K562 (cell line): ENCODE measurements around the gene SF3B3.

Experiments
- ARID1B ChIP-seq: fragments of 450-650 bp; IDR thresholded peaks from 2 replicates; pipeline ENCODE4 v1.6.1; 2016; ENCODE audit warnings: antibody characterized with exemption, mild to moderate bottlenecking, inconsistent platforms
- ATF1 ChIP-seq, 2 experiments: fragments of 450-650 bp in 1 of 2; IDR thresholded peaks; 2 replicates each; pipeline ENCODE4 v1.6.1; 2016; ENCODE audit warnings: missing compliant biosample characterization in 1 of 2, missing genetic modification characterization in 1 of 2
- CHD4 ChIP-seq: fragments of 200-600 bp; sonication (generic); IDR thresholded peaks from 3 replicates; pipeline ENCODE4 v1.6.1; 2012; ENCODE audit warnings: low read depth, mild to moderate bottlenecking, mixed read lengths, low read length, inconsistent platforms; ENCODE audit not compliant: insufficient read depth, insufficient replicate concordance, poor library complexity, severe bottlenecking
- CREB3 ChIP-seq: fragments of 450-650 bp; conservative IDR thresholded peaks from 2 replicates; pipeline ENCODE4 v1.6.1; 2016; ENCODE audit warnings: missing genetic modification characterization, low read depth, mild to moderate bottlenecking, missing compliant biosample characterization, moderate library complexity
- CTCF ChIP-seq, 3 experiments: IDR thresholded peaks in 2 of 3; conservative IDR thresholded peaks in 1 of 3; 2 replicates each; pipeline ENCODE4 v1.5.1; 2011 to 2012; ENCODE audit warnings: low read length in 3 of 3, mild to moderate bottlenecking in 3 of 3, control low read depth in 2 of 3, improper control_type of control experiment in 1 of 3, inconsistent platforms in 1 of 3, low read depth in 1 of 3, mixed read lengths in 1 of 3, moderate library complexity in 1 of 3; ENCODE audit not compliant: insufficient read depth in 2 of 3
- FOXP4 ChIP-seq: sonication (generic); formaldehyde crosslinking; IDR thresholded peaks from 2 replicates; pipeline ENCODE4 v1.8.0; 2022; ENCODE audit warnings: mild to moderate bottlenecking, missing genetic modification reagents, borderline replicate concordance
- HLTF ChIP-seq: fragments of 450-650 bp; IDR thresholded peaks from 2 replicates; pipeline ENCODE4 v1.6.1; 2016
- IRF2 ChIP-seq: sonication (generic); formaldehyde crosslinking; IDR thresholded peaks from 2 replicates; pipeline ENCODE4 v1.8.1; 2022; ENCODE audit warnings: mild to moderate bottlenecking, missing genetic modification reagents
- POLR2A ChIP-seq: fragments of 450-650 bp; conservative IDR thresholded peaks from 2 replicates; pipeline ENCODE4 v1.6.1; 2016
- REST ChIP-seq, 2 experiments: fragments of 450-650 bp; formaldehyde crosslinking in 1 of 2; IDR thresholded peaks; 2 replicates each; pipeline versions ENCODE4 v1.4.0 to v1.6.1; 2014 to 2020; ENCODE audit warnings: mild to moderate bottlenecking in 2 of 2, borderline replicate concordance in 1 of 2, low read depth in 1 of 2
- SMAD1 ChIP-seq: fragments of 150-350 bp; IDR thresholded peaks from 2 replicates; pipeline ENCODE4 v1.6.1; 2014; ENCODE audit warnings: low read length, low read depth; ENCODE audit not compliant: partially characterized antibody
- TAF1 ChIP-seq: IDR thresholded peaks from 2 replicates; pipeline ENCODE4 v1.6.1; 2011; ENCODE audit warnings: mild to moderate bottlenecking, low read length, moderate library complexity; ENCODE audit not compliant: insufficient read depth, control insufficient read depth, severe bottlenecking; ENCODE audit errors: extremely low read depth
- ZC3H4 ChIP-seq: sonication (generic); formaldehyde crosslinking; IDR thresholded peaks from 2 replicates; pipeline ENCODE4 v1.9.0; 2021; ENCODE audit warnings: missing genetic modification reagents, borderline replicate concordance
- ZNF586 ChIP-seq: fragments of 450-650 bp; formaldehyde crosslinking; conservative IDR thresholded peaks from 2 replicates; pipeline ENCODE4 v1.4.0; 2020; ENCODE audit warnings: mild to moderate bottlenecking, moderate library complexity

- TF ChIP-seq ZC3H4 (CRISPR knock-in tag) (no peak), TAF1 (no peak), CREB3 (tag) (no peak), POLR2A (no peak), HLTF (no peak), REST (IDR thresholded peaks at IDR 0.05; ENCODE audit: borderline replicate concordance) (no peak), REST (CRISPR knock-in tag; IDR thresholded peaks at IDR 0.05; ENCODE audit: low read depth) (no peak), ATF1 (CRISPR knock-in tag; IDR thresholded peaks at IDR 0.05) (no peak), ATF1 (tag; IDR thresholded peaks at IDR 0.05) (no peak), CHD4 (no peak), FOXP4 (CRISPR knock-in tag) (no peak), CTCF (IDR thresholded peaks at IDR 0.05 in 2 of 3, conservative IDR thresholded peaks at IDR 0.05 in 1 of 3; ENCODE audit: insufficient read depth in 2 of 3, low read depth in 1 of 3, low read length in 3 of 3) (no peak), ZNF586 (CRISPR knock-in tag) (no peak), ARID1B (no peak), SMAD1 (no peak), IRF2 (CRISPR knock-in tag) (no peak)
Measured at GRCh38 chr16:70594569-70594968, 71.0 kb downstream of the SF3B3 start.
